Stimulated activated naive CD4-positive, alpha-beta T cell (primary cell): Measurements from ENCODE around the gene SLC39A11.

Experiments
- DNase-seq, 6 experiments: peaks; one replicate each; lab custom pipeline; 2025; lab: John Stamatoyannopoulos, UW

SLC39A11 gene

DNA sequence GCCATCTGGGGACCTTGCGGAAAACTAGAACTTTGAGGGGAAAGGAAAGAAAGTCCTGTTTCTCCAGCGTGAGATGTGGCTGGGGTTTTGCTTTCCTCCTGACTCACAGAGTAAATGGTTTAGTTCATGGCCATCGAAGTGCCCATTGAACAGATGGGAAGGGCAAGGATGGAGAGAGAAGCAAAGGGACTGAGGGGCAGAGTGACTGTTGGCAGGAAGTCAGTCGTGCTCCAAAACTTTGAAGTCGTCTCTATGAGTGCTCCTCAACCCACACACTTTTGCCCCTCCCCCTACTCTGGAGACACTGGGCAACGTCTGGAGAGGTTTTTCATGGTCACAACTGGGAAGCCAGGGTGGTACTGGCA, 476.9 kb downstream of the SLC39A11 start:
- DNase-seq, result no peak

GRCh38 chr17:72614871-72615626, 477.4 kb downstream of the SLC39A11 start:
- DNase-seq, result no peak

- DNase-seq, result no peak
Observed at GRCh38 chr17:72614476-72614870, 478.0 kb downstream of the SLC39A11 start.

- no peak for DNase-seq
Observed at GRCh38 chr17:72613806-72614292, 478.6 kb downstream of the SLC39A11 start.

- no peak for DNase-seq
Observed at GRCh38 chr17:72613396-72613795, 479.1 kb downstream of the SLC39A11 start.

- no peak for DNase-seq
Observed at GRCh38 chr17:72611172-72611571, 481.3 kb downstream of the SLC39A11 start.

- DNase-seq, result no peak
Observed at GRCh38 chr17:72609501-72609900, 483.0 kb downstream of the SLC39A11 start.

GRCh38 chr17:72608436-72608835, 484.1 kb downstream of the SLC39A11 start:
- DNase-seq, result no peak

- DNase-seq, result no peak
Observed at GRCh38 chr17:72606656-72607055, 485.8 kb downstream of the SLC39A11 start.

GRCh38 chr17:72605543-72605942, 486.9 kb downstream of the SLC39A11 start:
- no peak for DNase-seq

DNA sequence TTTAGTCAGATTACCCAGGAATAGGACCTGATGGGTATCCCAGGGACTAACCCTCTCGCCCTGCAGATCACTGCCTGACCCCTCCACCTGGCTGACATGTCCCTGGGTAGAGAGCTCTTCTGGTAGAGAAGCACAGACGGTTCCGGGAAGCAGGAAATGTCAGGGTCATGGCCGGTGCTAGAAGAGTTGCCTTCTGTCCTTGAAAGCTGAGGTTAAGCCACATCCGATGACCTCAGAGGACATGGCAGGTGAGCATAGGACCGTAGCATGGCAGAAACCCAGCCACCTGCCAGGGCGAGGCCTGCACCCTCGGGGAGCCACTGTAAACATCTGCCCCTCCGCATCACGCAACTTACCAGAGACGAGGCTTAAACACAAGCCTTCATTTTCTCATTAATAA, 488.0 kb downstream of the SLC39A11 start:
- no peak for DNase-seq

GRCh38 chr17:72603420-72604242, 488.9 kb downstream of the SLC39A11 start:
- no peak for DNase-seq

DNA sequence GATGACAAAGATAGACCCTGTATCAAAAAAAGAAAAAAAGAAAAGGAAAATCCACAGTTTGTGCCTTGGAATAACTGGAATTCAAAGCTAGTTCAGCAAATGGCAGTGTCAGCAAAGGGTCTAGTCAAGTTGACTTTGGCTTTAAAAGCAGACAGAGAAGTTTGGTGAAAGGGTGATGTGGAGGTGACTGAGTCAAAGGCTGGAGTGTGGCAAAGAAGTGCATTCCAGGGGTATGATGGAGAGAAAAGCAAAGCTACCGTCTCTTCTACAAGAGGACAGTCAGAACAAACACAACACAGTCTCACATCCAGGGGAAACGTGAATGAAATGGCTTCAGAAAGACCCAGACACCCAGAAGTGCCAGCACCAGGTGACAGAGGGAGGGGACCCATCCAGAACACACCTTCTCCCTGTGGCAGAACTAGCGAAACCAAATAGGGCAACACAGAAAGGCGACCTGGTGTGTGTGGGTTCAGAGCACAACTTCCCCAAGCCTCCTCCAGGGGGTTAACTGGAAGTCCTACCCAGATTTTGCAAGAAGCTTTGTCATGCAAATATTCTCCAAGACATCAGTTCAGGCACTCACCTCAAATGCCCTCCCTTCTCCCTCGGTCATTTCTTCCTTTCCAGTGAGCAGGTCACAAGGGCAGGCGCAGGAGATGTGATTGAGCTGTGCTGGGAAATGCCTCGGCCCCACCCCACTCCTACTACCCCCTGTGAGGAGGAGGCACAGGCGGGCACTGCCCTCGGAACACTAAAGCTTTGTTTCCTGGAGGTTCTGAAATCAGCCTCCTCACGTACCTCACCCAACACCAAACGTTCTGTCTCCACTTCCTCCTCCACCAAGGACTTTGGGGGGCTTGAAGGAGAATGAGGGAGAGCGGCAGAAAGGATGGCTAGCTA, 489.7 kb downstream of the SLC39A11 start:
- no peak for DNase-seq

GRCh38 chr17:72600934-72601333, 491.6 kb downstream of the SLC39A11 start:
- no peak for DNase-seq

DNA sequence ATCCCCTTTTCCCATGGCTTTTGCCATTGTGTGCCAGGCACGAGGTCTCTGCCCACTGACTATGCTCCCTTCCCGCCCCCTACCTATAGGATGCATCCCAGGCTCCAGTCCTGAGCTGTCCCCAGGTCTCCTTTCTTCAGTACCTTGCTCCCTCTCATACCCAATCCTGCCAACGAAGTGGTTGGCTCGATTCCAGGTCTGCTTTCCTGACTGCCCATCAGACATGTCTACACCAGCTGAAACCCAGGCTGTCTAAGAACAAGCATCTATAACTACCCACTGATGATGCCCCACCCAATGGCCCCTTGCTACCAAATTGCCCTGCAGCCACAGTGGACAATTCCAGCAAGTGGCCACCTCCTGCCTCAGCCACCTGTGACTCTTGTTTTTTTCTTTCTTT, 492.6 kb downstream of the SLC39A11 start:
- no peak for DNase-seq

DNA sequence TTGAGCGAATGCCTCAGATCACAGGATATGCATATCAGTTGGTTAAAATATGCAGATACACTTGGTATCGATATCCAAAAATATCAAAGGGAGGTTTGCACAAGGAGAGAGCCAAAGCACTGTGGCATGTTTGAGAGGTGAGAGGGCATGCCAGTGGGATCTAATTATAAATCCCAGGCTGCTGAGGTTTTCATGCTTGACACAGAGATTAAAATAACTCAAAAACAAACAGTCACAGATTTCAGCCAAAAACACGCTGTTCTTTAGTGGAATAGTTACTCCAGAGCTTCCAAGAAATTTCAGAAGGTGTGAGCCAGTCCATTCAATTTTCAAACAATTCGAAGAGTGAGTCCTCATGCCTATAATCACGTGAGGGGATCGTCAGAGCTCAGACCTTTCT, 493.8 kb downstream of the SLC39A11 start:
- no peak for DNase-seq

DNA sequence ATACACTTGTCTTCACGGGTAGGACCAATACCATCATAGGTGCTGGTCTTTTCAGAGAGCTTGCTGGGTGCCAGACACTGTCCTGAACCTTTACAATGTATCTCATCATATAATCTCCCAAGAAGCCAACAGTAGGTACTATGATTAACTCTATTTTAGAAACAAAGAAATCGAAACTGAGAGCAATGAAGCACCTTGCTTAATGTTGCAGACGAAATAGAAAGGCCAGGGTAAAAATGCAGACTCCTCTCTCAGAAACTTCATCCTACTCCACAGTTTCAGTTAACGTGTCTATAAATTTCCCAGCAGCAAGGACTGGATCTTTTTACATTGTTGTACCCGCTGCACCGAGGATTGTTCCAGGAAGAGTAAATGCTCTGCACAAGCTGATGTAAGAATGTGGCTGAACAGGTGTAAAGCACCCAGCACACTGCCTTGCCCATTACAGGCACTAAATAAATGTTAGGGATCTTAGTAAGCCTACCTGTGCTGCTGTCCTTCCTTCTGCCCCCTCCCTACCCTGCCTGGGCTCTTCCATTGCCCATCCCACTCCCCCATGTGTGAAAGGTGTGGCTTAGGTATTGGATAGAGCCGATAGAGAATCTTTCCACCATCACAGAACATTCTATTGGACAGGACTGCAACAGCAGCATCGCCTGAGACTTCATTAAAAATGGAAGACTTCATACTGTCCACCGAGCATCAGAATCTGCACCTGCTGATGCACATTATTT, 495.0 kb downstream of the SLC39A11 start:
- DNase-seq, result no peak
